A549 (cell line): ENCODE measurements around the gene CTIF.

Experiments
- EHMT2 ChIP-seq: fragments of 200-600 bp; sonication (generic); IDR thresholded peaks from 2 replicates; pipeline ENCODE4 v1.6.1; 2016; ENCODE audit warnings: antibody characterized with exemption, low read depth, mild to moderate bottlenecking, moderate library complexity
- EP300 ChIP-seq, 2 experiments: fragments of >200 bp; sonication (Bioruptor Twin); formaldehyde crosslinking; IDR thresholded peaks; 2 replicates in 1 of 2; 3 replicates in 1 of 2; pipeline ENCODE4 v1.6.1; 2016 to 2017
- JUN ChIP-seq, 2 experiments: fragments of >200 bp; sonication (Bioruptor Twin); formaldehyde crosslinking; IDR thresholded peaks; 2 replicates in 1 of 2; 3 replicates in 1 of 2; pipeline ENCODE4 v1.6.1; 2016 to 2017
- KDM1A ChIP-seq: fragments of 200-600 bp; sonication (generic); IDR thresholded peaks from 2 replicates; pipeline ENCODE4 v1.6.1; 2016; ENCODE audit warnings: low read depth, mild to moderate bottlenecking
- NR3C1 ChIP-seq: fragments of >200 bp; sonication (Bioruptor Twin); formaldehyde crosslinking; IDR thresholded peaks from 3 replicates; pipeline ENCODE4 v1.6.1; 2017
- POLR2A ChIP-seq: IDR thresholded peaks from 2 replicates; pipeline ENCODE4 v1.6.1; 2012; ENCODE audit warnings: mild to moderate bottlenecking, low read length
- RAD21 ChIP-seq, 2 experiments: fragments of >200 bp in 1 of 2; sonication (Bioruptor Twin) in 1 of 2; formaldehyde crosslinking in 1 of 2; IDR thresholded peaks in 1 of 2; conservative IDR thresholded peaks in 1 of 2; 2 replicates in 1 of 2; 3 replicates in 1 of 2; pipeline ENCODE4 v1.6.1; 2012 to 2018; ENCODE audit warnings: inconsistent platforms in 1 of 2
- TF ChIP-seq, protein P1 (sequence below): fragments of >200 bp; sonication (Bioruptor Twin); formaldehyde crosslinking; IDR thresholded peaks from 3 replicates; pipeline ENCODE4 v1.5.1; 2016
- TF ChIP-seq, protein P2 (sequence below): fragments of >200 bp; sonication (Bioruptor Twin); formaldehyde crosslinking; IDR thresholded peaks from 3 replicates; pipeline ENCODE4 v1.6.1; 2016
- TF ChIP-seq, protein P3 (sequence below): IDR thresholded peaks from 2 replicates; pipeline ENCODE4 v1.6.1; 2012

DNA sequence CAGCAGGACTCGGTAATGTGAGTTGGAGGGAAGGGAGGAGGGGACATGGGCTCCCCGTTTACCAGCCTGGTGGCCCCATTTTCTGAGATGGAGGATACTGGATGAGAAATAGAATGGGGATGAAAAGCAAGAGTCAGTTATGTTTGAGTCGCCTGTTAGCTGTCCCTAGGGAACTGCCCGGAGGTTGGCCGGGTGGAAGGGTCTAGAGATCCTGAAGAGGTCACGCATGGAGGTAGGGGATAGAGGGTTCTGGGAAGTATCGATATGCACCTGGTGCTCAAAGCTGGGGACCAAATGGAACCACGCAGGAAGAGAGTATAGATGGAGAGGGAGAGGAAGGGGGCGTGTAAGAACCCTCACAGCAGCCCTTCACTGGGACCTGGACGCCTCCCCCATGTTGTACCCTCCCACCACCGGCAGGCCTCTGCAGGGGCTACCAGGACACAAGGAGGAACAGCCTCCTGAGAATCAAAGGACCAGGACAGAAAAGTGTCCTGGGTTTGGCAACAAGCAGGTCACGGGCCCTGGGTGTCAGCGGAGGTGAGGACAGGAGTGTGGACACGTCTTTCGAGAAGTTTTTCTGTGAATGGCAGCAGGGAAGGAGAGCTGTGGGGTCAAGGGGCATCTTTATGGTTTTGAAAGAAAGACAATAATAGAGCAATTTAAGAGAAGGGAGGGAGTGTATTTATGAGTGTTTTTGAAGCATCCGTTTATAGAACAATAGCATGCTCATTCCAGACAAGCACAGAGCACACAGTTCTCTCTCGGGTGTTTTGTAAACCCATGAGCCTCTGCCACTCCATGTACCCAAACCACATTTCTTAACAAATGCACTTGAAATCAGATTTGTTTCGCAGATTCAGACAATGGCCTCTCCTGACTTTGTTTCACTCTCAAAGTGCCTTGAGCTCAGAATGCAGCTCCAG, 279.8 kb downstream of the CTIF start:
- TF ChIP-seq, protein P1, sequence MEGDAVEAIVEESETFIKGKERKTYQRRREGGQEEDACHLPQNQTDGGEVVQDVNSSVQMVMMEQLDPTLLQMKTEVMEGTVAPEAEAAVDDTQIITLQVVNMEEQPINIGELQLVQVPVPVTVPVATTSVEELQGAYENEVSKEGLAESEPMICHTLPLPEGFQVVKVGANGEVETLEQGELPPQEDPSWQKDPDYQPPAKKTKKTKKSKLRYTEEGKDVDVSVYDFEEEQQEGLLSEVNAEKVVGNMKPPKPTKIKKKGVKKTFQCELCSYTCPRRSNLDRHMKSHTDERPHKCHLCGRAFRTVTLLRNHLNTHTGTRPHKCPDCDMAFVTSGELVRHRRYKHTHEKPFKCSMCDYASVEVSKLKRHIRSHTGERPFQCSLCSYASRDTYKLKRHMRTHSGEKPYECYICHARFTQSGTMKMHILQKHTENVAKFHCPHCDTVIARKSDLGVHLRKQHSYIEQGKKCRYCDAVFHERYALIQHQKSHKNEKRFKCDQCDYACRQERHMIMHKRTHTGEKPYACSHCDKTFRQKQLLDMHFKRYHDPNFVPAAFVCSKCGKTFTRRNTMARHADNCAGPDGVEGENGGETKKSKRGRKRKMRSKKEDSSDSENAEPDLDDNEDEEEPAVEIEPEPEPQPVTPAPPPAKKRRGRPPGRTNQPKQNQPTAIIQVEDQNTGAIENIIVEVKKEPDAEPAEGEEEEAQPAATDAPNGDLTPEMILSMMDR, result no peak
- TF ChIP-seq NR3C1, result no peak
- TF ChIP-seq, protein P2, sequence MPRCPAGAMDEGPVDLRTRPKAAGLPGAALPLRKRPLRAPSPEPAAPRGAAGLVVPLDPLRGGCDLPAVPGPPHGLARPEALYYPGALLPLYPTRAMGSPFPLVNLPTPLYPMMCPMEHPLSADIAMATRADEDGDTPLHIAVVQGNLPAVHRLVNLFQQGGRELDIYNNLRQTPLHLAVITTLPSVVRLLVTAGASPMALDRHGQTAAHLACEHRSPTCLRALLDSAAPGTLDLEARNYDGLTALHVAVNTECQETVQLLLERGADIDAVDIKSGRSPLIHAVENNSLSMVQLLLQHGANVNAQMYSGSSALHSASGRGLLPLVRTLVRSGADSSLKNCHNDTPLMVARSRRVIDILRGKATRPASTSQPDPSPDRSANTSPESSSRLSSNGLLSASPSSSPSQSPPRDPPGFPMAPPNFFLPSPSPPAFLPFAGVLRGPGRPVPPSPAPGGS, result no peak
- TF ChIP-seq, protein P3, sequence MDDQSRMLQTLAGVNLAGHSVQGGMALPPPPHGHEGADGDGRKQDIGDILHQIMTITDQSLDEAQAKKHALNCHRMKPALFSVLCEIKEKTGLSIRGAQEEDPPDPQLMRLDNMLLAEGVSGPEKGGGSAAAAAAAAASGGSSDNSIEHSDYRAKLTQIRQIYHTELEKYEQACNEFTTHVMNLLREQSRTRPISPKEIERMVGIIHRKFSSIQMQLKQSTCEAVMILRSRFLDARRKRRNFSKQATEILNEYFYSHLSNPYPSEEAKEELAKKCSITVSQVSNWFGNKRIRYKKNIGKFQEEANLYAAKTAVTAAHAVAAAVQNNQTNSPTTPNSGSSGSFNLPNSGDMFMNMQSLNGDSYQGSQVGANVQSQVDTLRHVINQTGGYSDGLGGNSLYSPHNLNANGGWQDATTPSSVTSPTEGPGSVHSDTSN, result no peak
- no peak for TF ChIP-seq POLR2A
- TF ChIP-seq EP300 (IDR thresholded peaks at IDR 0.05), result no peak
- no peak for TF ChIP-seq JUN (IDR thresholded peaks at IDR 0.05)
- no peak for TF ChIP-seq EHMT2
- TF ChIP-seq RAD21 (conservative IDR thresholded peaks at IDR 0.05 in 1 of 2, IDR thresholded peaks at IDR 0.05 in 1 of 2), result no peak
- TF ChIP-seq KDM1A, result no peak
